Keratinocyte (primary cell): ENCODE data around the gene SYT8. TPM values are rescaled to one million over a fixed set of nuclear protein-coding genes. Genes with fewer than 3 reads are reported as not detected.

Experiments
- DNase-seq: peaks from one replicate; pipeline ENCODE4 v3.0.0-alpha.2; 2011; ENCODE audit warnings: low read depth, missing footprints, low spot score
- FAIRE-seq: peaks from 2 replicates; lab custom pipeline; 2011; peaks lifted over from hg19 to GRCh38; lab: Jason Lieb, UNC
- H2AFZ ChIP-seq: 2 replicates; pipeline ENCODE4 v1.6.0; 2012; ENCODE audit warnings: low read length, control low read depth, inconsistent platforms; ENCODE audit not compliant: control insufficient read depth
- H3K27ac ChIP-seq: 2 replicates; pipeline ENCODE4 v1.5.1; 2011; ENCODE audit warnings: low read length; ENCODE audit not compliant: control insufficient read depth, insufficient read depth
- H3K27me3 ChIP-seq: 3 replicates; pipeline ENCODE4 v1.6.0; 2011; ENCODE audit warnings: low read length; ENCODE audit not compliant: control insufficient read depth, insufficient read depth; ENCODE audit errors: extremely low read depth
- H3K36me3 ChIP-seq, 2 experiments: 2 replicates in 1 of 2; 3 replicates in 1 of 2; pipeline ENCODE4 v1.5.1; 2011; ENCODE audit warnings: low read length in 2 of 2, mild to moderate bottlenecking in 1 of 2; ENCODE audit not compliant: control insufficient read depth in 2 of 2, insufficient read depth in 2 of 2; ENCODE audit errors: extremely low read depth in 1 of 2
- H3K4me1 ChIP-seq: 3 replicates; pipeline ENCODE4 v1.5.1; 2011; ENCODE audit warnings: low read length; ENCODE audit not compliant: control insufficient read depth, insufficient read depth; ENCODE audit errors: extremely low read depth
- H3K4me2 ChIP-seq: 3 replicates; pipeline ENCODE4 v1.6.0; 2011; ENCODE audit warnings: low read depth, low read length; ENCODE audit not compliant: control insufficient read depth, insufficient read depth; ENCODE audit errors: extremely low read depth
- H3K4me3 ChIP-seq, 3 experiments: fragments of 200-600 bp in 1 of 3; sonication (generic) in 1 of 3; 2 replicates in 2 of 3; 3 replicates in 1 of 3; pipeline ENCODE4 v1.5.1; 2011 to 2016; ENCODE audit warnings: low read length in 3 of 3, mild to moderate bottlenecking in 3 of 3, control low read depth in 2 of 3, inconsistent platforms in 1 of 3, low read depth in 1 of 3, mixed read lengths in 1 of 3, mixed run types in 1 of 3, moderate library complexity in 1 of 3; ENCODE audit not compliant: control insufficient read depth in 2 of 3, insufficient read depth in 2 of 3; ENCODE audit errors: extremely low read depth in 1 of 3
- H3K79me2 ChIP-seq: 2 replicates; pipeline ENCODE4 v1.6.0; 2012; ENCODE audit warnings: low read length; ENCODE audit not compliant: control insufficient read depth, insufficient read depth
- H3K9ac ChIP-seq: 3 replicates; pipeline ENCODE4 v1.6.0; 2011; ENCODE audit warnings: low read length; ENCODE audit not compliant: control insufficient read depth, insufficient read depth; ENCODE audit errors: extremely low read depth
- H3K9me1 ChIP-seq: 3 replicates; pipeline ENCODE4 v1.6.0; 2011; ENCODE audit warnings: low read length; ENCODE audit not compliant: control insufficient read depth, insufficient read depth; ENCODE audit errors: extremely low read depth
- H3K9me3 ChIP-seq: 2 replicates; pipeline ENCODE4 v1.5.1; 2012; ENCODE audit warnings: low read depth, low read length; ENCODE audit not compliant: control insufficient read depth
- H4K20me1 ChIP-seq: 3 replicates; pipeline ENCODE4 v1.6.0; 2011; ENCODE audit warnings: low read length; ENCODE audit not compliant: control insufficient read depth, insufficient read depth; ENCODE audit errors: extremely low read depth
- EZH2 ChIP-seq: IDR thresholded peaks from one replicate; pipeline ENCODE4 v1.6.1; 2012; ENCODE audit warnings: inconsistent platforms, mild to moderate bottlenecking, low read length, moderate library complexity
- dilution Hi-C: fragments of 300-500 bp; cut with MboI; formaldehyde crosslinking; loops from one replicate; pipeline ENCODE4 v1.7.0; 2020; ENCODE audit warnings: low sequenced_read_pairs; ENCODE audit not compliant: extremely low pct_ligation_motif_present
- polyA plus RNA-seq, 5 experiments: library from polyadenylated mRNA; depleted of rRNA in 3 of 5; stranded (reverse) in 3 of 5; stranded (forward) in 1 of 5; unstranded in 1 of 5; fragments of >200 nt; gene quantifications; 1 replicate in 1 of 5; 2 replicates in 3 of 5; 3 replicates in 1 of 5; pipeline versions ENCODE4 v1.2.1 to v1.2.3, GENCODE V29; 2011 to 2012; ENCODE audit warnings: missing spikeins in 2 of 5, low read depth in 1 of 5, low replicate concordance in 1 of 5
- TF ChIP-seq, protein P1 (sequence below), 3 experiments: IDR thresholded peaks in 1 of 3; conservative IDR thresholded peaks in 1 of 3; optimal IDR thresholded peaks in 1 of 3; 2 replicates in 2 of 3; 3 replicates in 1 of 3; pipeline versions ENCODE3 to v1.5.1; 2011; ENCODE audit warnings: low read length in 3 of 3, mild to moderate bottlenecking in 3 of 3, moderate library complexity in 2 of 3, control low read depth in 1 of 3, inconsistent platforms in 1 of 3; ENCODE audit not compliant: insufficient read depth in 2 of 3; ENCODE audit errors: extremely low read depth in 1 of 3

Gene SYT8
- polyA plus RNA-seq, 1 donor (not counting 4 experiments of a cell fraction or from before 2014, with no cell fraction given) = 19.3 TPM

GRCh38 chr11:1840780-1841480 lies 6.1 kb downstream of the SYT8 start:
- dilution Hi-C loops = no loop called here
- no peak overlapping the region for H3K27ac ChIP-seq
- peaks cover 9% of the 10 kb centered on the region for H3K79me2 ChIP-seq
- H3K9me3 ChIP-seq = no peaks in the 10 kb centered on the region
- H3K4me3 ChIP-seq = no peak overlapping the region
- no peaks in the 10 kb centered on the region for H4K20me1 ChIP-seq
- no peak overlapping the region for H3K4me2 ChIP-seq
- no peak overlapping the region for H3K9ac ChIP-seq
- peaks cover 49% of the 10 kb centered on the region for H3K4me1 ChIP-seq
- no peaks in the 10 kb centered on the region for H3K9me1 ChIP-seq
- no peaks in the 10 kb centered on the region for H3K36me3 ChIP-seq
- no peak overlapping the region for H2AFZ ChIP-seq
- FAIRE-seq (no peak), DNase-seq (no peak)
- TF ChIP-seq EZH2 = no peak
- TF ChIP-seq, protein P1, sequence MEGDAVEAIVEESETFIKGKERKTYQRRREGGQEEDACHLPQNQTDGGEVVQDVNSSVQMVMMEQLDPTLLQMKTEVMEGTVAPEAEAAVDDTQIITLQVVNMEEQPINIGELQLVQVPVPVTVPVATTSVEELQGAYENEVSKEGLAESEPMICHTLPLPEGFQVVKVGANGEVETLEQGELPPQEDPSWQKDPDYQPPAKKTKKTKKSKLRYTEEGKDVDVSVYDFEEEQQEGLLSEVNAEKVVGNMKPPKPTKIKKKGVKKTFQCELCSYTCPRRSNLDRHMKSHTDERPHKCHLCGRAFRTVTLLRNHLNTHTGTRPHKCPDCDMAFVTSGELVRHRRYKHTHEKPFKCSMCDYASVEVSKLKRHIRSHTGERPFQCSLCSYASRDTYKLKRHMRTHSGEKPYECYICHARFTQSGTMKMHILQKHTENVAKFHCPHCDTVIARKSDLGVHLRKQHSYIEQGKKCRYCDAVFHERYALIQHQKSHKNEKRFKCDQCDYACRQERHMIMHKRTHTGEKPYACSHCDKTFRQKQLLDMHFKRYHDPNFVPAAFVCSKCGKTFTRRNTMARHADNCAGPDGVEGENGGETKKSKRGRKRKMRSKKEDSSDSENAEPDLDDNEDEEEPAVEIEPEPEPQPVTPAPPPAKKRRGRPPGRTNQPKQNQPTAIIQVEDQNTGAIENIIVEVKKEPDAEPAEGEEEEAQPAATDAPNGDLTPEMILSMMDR (optimal IDR thresholded peaks at IDR 0.05 in 1 of 3, IDR thresholded peaks at IDR 0.05 in 1 of 3, conservative IDR thresholded peaks at IDR 0.05 in 1 of 3; ENCODE audit: extremely low read depth in 1 of 3, insufficient read depth in 2 of 3, low read length in 3 of 3) = no peak
- no peaks in the 10 kb centered on the region for H3K27me3 ChIP-seq

DNA sequence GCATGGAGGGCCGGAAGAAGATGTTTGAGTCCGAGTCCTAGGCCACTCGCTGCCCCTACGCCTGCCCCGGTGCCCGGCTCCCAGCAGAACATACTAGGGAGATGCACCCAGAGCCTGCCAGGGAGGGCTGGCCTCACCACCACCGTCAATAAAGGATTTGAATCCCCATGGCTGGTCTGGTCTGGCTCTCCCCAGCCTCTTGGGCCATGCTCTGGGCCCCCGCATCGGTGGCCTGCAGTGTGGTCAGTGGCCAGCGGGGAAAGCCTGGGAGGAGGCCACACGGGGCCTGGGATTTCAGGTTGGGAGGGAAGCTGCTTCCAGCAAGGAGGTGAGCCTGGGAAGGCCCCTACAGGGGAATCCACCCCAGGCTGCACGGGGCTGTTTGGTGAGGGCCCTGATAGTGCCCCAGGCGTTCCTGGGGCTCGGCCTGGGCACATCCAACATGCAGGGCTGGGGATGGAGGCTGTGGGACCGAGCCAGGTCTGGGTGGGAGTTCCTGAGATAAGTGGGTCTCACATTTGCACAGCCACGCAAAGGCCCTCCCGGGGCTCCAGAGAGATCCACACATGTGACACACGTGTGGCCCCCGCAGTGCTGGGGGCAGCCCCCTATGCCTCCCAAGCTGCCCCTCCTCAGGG lies 6.8 kb downstream of the SYT8 start:
- H3K4me3 ChIP-seq = no peak overlapping the region
- no peaks in the 10 kb centered on the region for H4K20me1 ChIP-seq
- peaks cover 2% of the 10 kb centered on the region for H3K79me2 ChIP-seq
- H3K27me3 ChIP-seq = no peaks in the 10 kb centered on the region
- dilution Hi-C loops = no loop called here
- H3K9ac ChIP-seq = no peak overlapping the region
- FAIRE-seq = no peak
- H3K4me2 ChIP-seq = no peak overlapping the region
- H3K36me3 ChIP-seq = no peaks in the 10 kb centered on the region
- no peaks in the 10 kb centered on the region for H3K9me3 ChIP-seq
- peaks cover 43% of the 10 kb centered on the region for H3K4me1 ChIP-seq
- no peak overlapping the region for H2AFZ ChIP-seq
- TF ChIP-seq, protein P1 (optimal IDR thresholded peaks at IDR 0.05 in 1 of 3, IDR thresholded peaks at IDR 0.05 in 1 of 3, conservative IDR thresholded peaks at IDR 0.05 in 1 of 3; ENCODE audit: extremely low read depth in 1 of 3, insufficient read depth in 2 of 3, low read length in 3 of 3) = no peak
- no peak for TF ChIP-seq EZH2
- no peak for DNase-seq
- no peaks in the 10 kb centered on the region for H3K9me1 ChIP-seq
- no peak overlapping the region for H3K27ac ChIP-seq
